HepG2 (cell line): ENCODE measurements around the gene FGFR1OP2. TPM values are rescaled to one million over a fixed set of nuclear protein-coding genes. Genes with fewer than 3 reads are reported as not detected.

Source experiments
- ATAC-seq: fragments of 200-7000 bp; cut with Tn5 transposase; 3 replicates; pipeline ENCODE4 v1.9.1; 2020; ENCODE audit warnings: mild to moderate bottlenecking, moderate library complexity
- BruUV-seq: library from RNA; stranded (reverse); fragments of 400-500 nt; replicated peaks from 2 replicates; lab custom pipeline; 2021; lab: Mats Ljungman, UMichigan
- CTCF ChIA-PET: fragments of 300-600 bp; formaldehyde crosslinking; extraction: SDS; loops from one replicate; lab custom pipeline; 2021; ENCODE audit warnings: low total read pairs, inconsistent platforms, low intra/inter-chr PET ratio; lab: Yijun Ruan, JAX
- POLR2A ChIA-PET: fragments of 350-600 bp; sonication (Branson Sonifier 250); formaldehyde crosslinking; loops from one replicate; lab custom pipeline; 2020; ENCODE audit warnings: antibody characterized with exemption, inconsistent platforms; lab: Yijun Ruan, JAX
- DNase-seq: peaks from one replicate; pipeline ENCODE4 v3.0.0-alpha.2; 2015; ENCODE audit warnings: low spot score
- FAIRE-seq: peaks from 3 replicates; lab custom pipeline; 2011; peaks lifted over from hg19 to GRCh38; lab: Jason Lieb, UNC
- H2AFZ ChIP-seq: one replicate; pipeline ENCODE4 v1.6.1; 2011; ENCODE audit warnings: low read length, inconsistent platforms
- H3K27ac ChIP-seq: fragments of 300-600 bp; 3 replicates; pipeline ENCODE4 v1.8.0; 2011; ENCODE audit warnings: mixed run types, mild to moderate bottlenecking, mixed read lengths, low read length, inconsistent platforms; ENCODE audit not compliant: insufficient read depth; ENCODE audit errors: extremely low read length
- H3K27me3 ChIP-seq, 2 experiments: fragments of 200-600 bp in 1 of 2; 2 replicates in 1 of 2; 3 replicates in 1 of 2; pipeline versions ENCODE4 v1.6.0 to v1.8.0; 2011; ENCODE audit warnings: low read length in 2 of 2, mild to moderate bottlenecking in 2 of 2, moderate library complexity in 2 of 2, inconsistent platforms in 1 of 2; ENCODE audit not compliant: insufficient read depth in 2 of 2, control insufficient read depth in 1 of 2
- H3K36me3 ChIP-seq, 2 experiments: fragments of 200-600 bp in 1 of 2; replicated peaks in 1 of 2; 2 replicates in 1 of 2; 3 replicates in 1 of 2; pipeline versions ENCODE4 v1.5.1 to v1.8.0; 2011; ENCODE audit warnings: low read length in 2 of 2, inconsistent platforms in 1 of 2; ENCODE audit not compliant: insufficient read depth in 2 of 2, control insufficient read depth in 1 of 2
- H3K4me1 ChIP-seq: 2 replicates; pipeline ENCODE4 v1.5.1; 2012; ENCODE audit warnings: low read length, inconsistent platforms; ENCODE audit not compliant: insufficient read depth
- H3K4me2 ChIP-seq: 2 replicates; pipeline ENCODE4 v1.6.0; 2011; ENCODE audit warnings: low read depth, low read length, inconsistent platforms
- H3K4me3 ChIP-seq, 3 experiments: fragments of 200-600 bp in 1 of 3; sonication (generic), shearing (Covaris generic) in 1 of 3; replicated peaks in 1 of 3; 2 replicates each; pipeline ENCODE4 v1.5.1; 2011 to 2016; ENCODE audit warnings: low read length in 3 of 3, inconsistent platforms in 2 of 3, low read depth in 2 of 3, mild to moderate bottlenecking in 2 of 3, control low read depth in 1 of 3, mixed read lengths in 1 of 3; ENCODE audit not compliant: insufficient read depth in 1 of 3
- H3K79me2 ChIP-seq: one replicate; pipeline ENCODE4 v1.6.1; 2011; ENCODE audit warnings: low read length, inconsistent platforms; ENCODE audit not compliant: insufficient read depth
- H3K9ac ChIP-seq: 2 replicates; pipeline ENCODE4 v1.6.0; 2011; ENCODE audit warnings: mild to moderate bottlenecking, low read depth, low read length, inconsistent platforms; ENCODE audit not compliant: insufficient read depth
- H3K9me3 ChIP-seq: 2 replicates; pipeline ENCODE4 v1.5.1; 2012; ENCODE audit warnings: mild to moderate bottlenecking, low read length
- H4K20me1 ChIP-seq: 2 replicates; pipeline ENCODE4 v1.6.0; 2011; ENCODE audit warnings: inconsistent platforms, mild to moderate bottlenecking, low read length, moderate library complexity; ENCODE audit not compliant: insufficient read depth
- BRCA1 ChIP-seq: sonication (generic); formaldehyde crosslinking; IDR thresholded peaks from 2 replicates; pipeline ENCODE4 v1.4.0; 2020; ENCODE audit warnings: missing genetic modification reagents
- GABPB1 ChIP-seq: IDR thresholded peaks from 2 replicates; pipeline ENCODE4 v1.6.1; 2016; ENCODE audit warnings: mild to moderate bottlenecking, missing genetic modification reagents, moderate library complexity, missing compliant biosample characterization
- KLF13 ChIP-seq: sonication (generic); formaldehyde crosslinking; IDR thresholded peaks from 2 replicates; pipeline ENCODE4 v1.4.0; 2020; ENCODE audit warnings: mild to moderate bottlenecking, missing genetic modification reagents
- MAFK ChIP-seq, 2 experiments: IDR thresholded peaks in 1 of 2; conservative IDR thresholded peaks in 1 of 2; 2 replicates each; pipeline ENCODE4 v1.6.1; 2011; ENCODE audit warnings: improper control_type of control experiment in 2 of 2, low read length in 2 of 2
- MTA1 ChIP-seq: sonication (generic); formaldehyde crosslinking; IDR thresholded peaks from 2 replicates; pipeline ENCODE4 v1.4.0; 2020; ENCODE audit warnings: missing genetic modification reagents, mild to moderate bottlenecking, borderline replicate concordance
- MXD3 ChIP-seq: IDR thresholded peaks from 2 replicates; pipeline ENCODE4 v1.6.1; 2016; ENCODE audit warnings: mild to moderate bottlenecking, missing biosample characterization, missing genetic modification reagents
- NAIF1 ChIP-seq: sonication (generic); formaldehyde crosslinking; IDR thresholded peaks from 2 replicates; pipeline ENCODE4 v1.5.0; 2020; ENCODE audit warnings: mild to moderate bottlenecking, missing genetic modification reagents, borderline replicate concordance
- NCOR1 ChIP-seq: fragments of 200-600 bp; sonication (generic); IDR thresholded peaks from 2 replicates; pipeline ENCODE4 v1.7.0; 2017; ENCODE audit warnings: antibody characterized with exemption, low read length, borderline replicate concordance
- NR2C2 ChIP-seq: sonication (generic); formaldehyde crosslinking; IDR thresholded peaks from 2 replicates; pipeline ENCODE4 v1.4.0; 2020; ENCODE audit warnings: missing genetic modification reagents, mild to moderate bottlenecking, moderate library complexity, borderline replicate concordance
- NR2F1 ChIP-seq, 2 experiments: fragments of 450-650 bp in 1 of 2; formaldehyde crosslinking in 1 of 2; IDR thresholded peaks; 2 replicates each; pipeline versions ENCODE4 v1.5.0 to v1.6.1; 2016 to 2020; ENCODE audit warnings: mild to moderate bottlenecking in 1 of 2, missing compliant biosample characterization in 1 of 2, missing genetic modification reagents in 1 of 2, moderate library complexity in 1 of 2
- NR2F6 ChIP-seq, 2 experiments: IDR thresholded peaks; 2 replicates each; pipeline ENCODE4 v1.6.1; 2016; ENCODE audit warnings: antibody characterized with exemption in 1 of 2, mild to moderate bottlenecking in 1 of 2
- SMAD3 ChIP-seq: sonication (generic); formaldehyde crosslinking; IDR thresholded peaks from 2 replicates; pipeline ENCODE4 v1.4.0; 2020; ENCODE audit warnings: missing genetic modification reagents
- TOE1 ChIP-seq: sonication (generic); formaldehyde crosslinking; IDR thresholded peaks from 2 replicates; pipeline ENCODE4 v1.4.0; 2020; ENCODE audit warnings: mild to moderate bottlenecking, missing genetic modification reagents
- USF2 ChIP-seq, 2 experiments: sonication (generic) in 1 of 2; formaldehyde crosslinking in 1 of 2; IDR thresholded peaks; 2 replicates each; pipeline versions ENCODE4 v1.5.1 to v1.6.1; 2011 to 2020; ENCODE audit warnings: borderline replicate concordance in 1 of 2, low read depth in 1 of 2, low read length in 1 of 2, mild to moderate bottlenecking in 1 of 2, missing genetic modification reagents in 1 of 2, moderate library complexity in 1 of 2
- ZNF12 ChIP-seq: sonication (generic); formaldehyde crosslinking; IDR thresholded peaks from 2 replicates; pipeline ENCODE4 v1.5.0; 2020; ENCODE audit warnings: missing genetic modification reagents
- ZNF160 ChIP-seq: sonication (generic); formaldehyde crosslinking; IDR thresholded peaks from 2 replicates; pipeline ENCODE4 v1.8.0; 2022; ENCODE audit warnings: mild to moderate bottlenecking, inconsistent platforms, missing genetic modification reagents
- ZNF230 ChIP-seq: sonication (generic); formaldehyde crosslinking; IDR thresholded peaks from 2 replicates; pipeline ENCODE4 v1.4.0; 2020; ENCODE audit warnings: mild to moderate bottlenecking, missing genetic modification reagents
- ZNF33A ChIP-seq: sonication (generic); formaldehyde crosslinking; IDR thresholded peaks from 2 replicates; pipeline ENCODE4 v1.5.1; 2020; ENCODE audit warnings: missing genetic modification reagents, mild to moderate bottlenecking, moderate library complexity, borderline replicate concordance
- ZNF34 ChIP-seq: sonication (generic); formaldehyde crosslinking; IDR thresholded peaks from 2 replicates; pipeline ENCODE4 v1.4.0; 2020; ENCODE audit warnings: mild to moderate bottlenecking, missing genetic modification reagents, borderline replicate concordance
- ZNF382 ChIP-seq: sonication (generic); formaldehyde crosslinking; IDR thresholded peaks from 2 replicates; pipeline ENCODE4 v1.5.0; 2020; ENCODE audit warnings: missing genetic modification reagents, mild to moderate bottlenecking, borderline replicate concordance
- ZNF468 ChIP-seq: sonication (generic); formaldehyde crosslinking; IDR thresholded peaks from 2 replicates; pipeline ENCODE4 v1.8.0; 2022; ENCODE audit warnings: mild to moderate bottlenecking, moderate library complexity, missing genetic modification reagents
- ZNF737 ChIP-seq: sonication (generic); formaldehyde crosslinking; IDR thresholded peaks from 2 replicates; pipeline ENCODE4 v1.5.0; 2020; ENCODE audit warnings: missing genetic modification reagents, mild to moderate bottlenecking, borderline replicate concordance
- ZNF792 ChIP-seq: IDR thresholded peaks from 2 replicates; pipeline ENCODE4 v1.6.1; 2016
- WGBS: methylation state at CpG from one replicate; pipeline ENCODE4 v1.1.6; 2017; ENCODE audit warnings: low lambda C conversion rate; 5-methylcytosine and 5-hydroxymethylcytosine counted together
- in situ Hi-C: cut with HindIII; loops from 2 replicates; pipeline ENCODE4 v1.10.0; 2017; ENCODE audit warnings: low pct_unique_long_range_greater_than_20kb; ENCODE audit not compliant: extremely low pct_ligation_motif_present
- intact Hi-C: fragments of 100-400 bp; cut with micrococcal nuclease; formaldehyde crosslinking; loops from one replicate; pipeline ENCODE4 v1.10.0; 2022; ENCODE audit not compliant: unreplicated experiment
- polyA plus RNA-seq, 8 experiments: library from polyadenylated mRNA; depleted of rRNA in 3 of 8; stranded (reverse) in 7 of 8; unstranded in 1 of 8; fragments of >200 nt; fragmentation: Illumina TruSeq in 4 of 8; extraction: Trizol in 4 of 8; gene quantifications; 2 replicates each; pipeline versions ENCODE4 v1.2.1 to v1.2.3, GENCODE V29; 2011 to 2016; ENCODE audit warnings: low read depth in 4 of 8, missing spikeins in 1 of 8, mixed read lengths in 1 of 8; ENCODE audit not compliant: insufficient read depth in 1 of 8
- total RNA-seq, 5 experiments: library from RNA; depleted of rRNA; stranded (reverse); fragments of >200 nt; fragmentation: Illumina TruSeq; extraction: Trizol; gene quantifications; 2 replicates each; pipeline ENCODE4 v1.2.3, GENCODE V29; 2016; ENCODE audit warnings: low read depth in 1 of 5

The FGFR1OP2 gene
- total and polyA plus RNA-seq, 2 of the 13 experiments (the other 11 are each of a cell fraction or from before 2014, with no cell fraction given): 18.3 to 38.1 TPM

- H3K9ac ChIP-seq: no peak overlapping the region
- peak; percentile 4 for FAIRE-seq
- no peaks in the 10 kb centered on the region for H3K9me3 ChIP-seq
- H3K4me2 ChIP-seq: peak overlapping the region; percentile 18; the same call in 1 of the 2 replicates
- no peak overlapping the region for H3K27ac ChIP-seq
- intact Hi-C loops (no loop called here), in situ Hi-C loops (no loop called here)
- no peaks in the 10 kb centered on the region; the same call in 1 of the 2 replicates for H4K20me1 ChIP-seq
- peaks cover 72% of the 10 kb centered on the region for H3K79me2 ChIP-seq
- 64% methylated on average over 2 of the region's 2 CpGs for WGBS
- ATAC-seq: no peak
- BruUV-seq: no TSS peak
- ChIA-PET POLR2A (interaction anchor here (1.6 kb wide), 1 partner anchor 15 kb away, joined by 3 read pairs; the partner anchor contains the start of gene MED21), CTCF (no interaction called here)
- H3K4me3 ChIP-seq: no peak overlapping the region
- H3K27me3 ChIP-seq: no peaks in the 10 kb centered on the region
- H3K4me1 ChIP-seq: peaks cover 82% of the 10 kb centered on the region
- H2AFZ ChIP-seq: no peak overlapping the region
- no peak for DNase-seq
- peaks cover 0 to 1% of the 10 kb centered on the region in 2 experiments; a peak in 3 of 5 replicates for H3K36me3 ChIP-seq
- TF ChIP-seq TOE1 (CRISPR knock-in tag) (no peak), NAIF1 (CRISPR knock-in tag) (no peak), MXD3 (no peak), MTA1 (no peak), ZNF792 (no peak), ZNF230 (CRISPR knock-in tag) (no peak), ZNF33A (CRISPR knock-in tag) (no peak), GABPB1 (no peak), NR2C2 (peak; percentile 57; the same call in 1 of the 2 replicates), NCOR1 (0 out of 2 replicates have a peak, but pooled peaks have one; percentile 5), USF2 (IDR thresholded peaks at IDR 0.05; ENCODE audit: low read depth, low read length) (no peak), USF2 (CRISPR knock-in tag; IDR thresholded peaks at IDR 0.05; ENCODE audit: borderline replicate concordance) (no peak), KLF13 (no peak), SMAD3 (no peak), BRCA1 (CRISPR knock-in tag) (no peak), ZNF34 (CRISPR knock-in tag) (no peak), NR2F6 (IDR thresholded peaks at IDR 0.05) (peak; percentile 81), NR2F6 (CRISPR knock-in tag; IDR thresholded peaks at IDR 0.05) (peak; percentile 66), ZNF382 (CRISPR knock-in tag) (no peak), ZNF160 (CRISPR knock-in tag) (no peak), ZNF12 (CRISPR knock-in tag) (no peak), ZNF737 (CRISPR knock-in tag) (no peak), ZNF468 (CRISPR knock-in tag) (no peak), NR2F1 (CRISPR knock-in tag; IDR thresholded peaks at IDR 0.05) (peak in 1 of 2 experiments; percentile 40; a peak in 1 of 4 replicates), MAFK (conservative IDR thresholded peaks at IDR 0.05 in 1 of 2, IDR thresholded peaks at IDR 0.05 in 1 of 2; ENCODE audit: low read length in 2 of 2) (peak; percentile 8 to 14; a peak in 2 of 4 replicates)
Measured at GRCh38 chr12:27006797-27007467, 68.7 kb downstream of the FGFR1OP2 start.
